SK-MEL-5 (cell line): ENCODE data around the gene TTC34. TPM values are rescaled to one million over a fixed set of nuclear protein-coding genes. Genes with fewer than 3 reads are reported as not detected.

Source experiments
- DNase-seq: peaks from one replicate; pipeline ENCODE4 v3.0.0-alpha.2; 2016; ENCODE audit warnings: low read depth, low spot score
- in situ Hi-C: cut with HindIII; loops from 2 replicates; pipeline ENCODE4 v1.10.0; 2016; ENCODE audit warnings: low sequenced_read_pairs, high pct_unique_total_duplicates, low pct_unique_long_range_greater_than_20kb
- total RNA-seq: library from RNA; depleted of rRNA; stranded (reverse); fragments of >200 nt; shearing (Covaris generic); gene quantifications from 2 replicates; pipeline ENCODE4 v1.2.3, GENCODE V29; 2014

Gene TTC34
- total RNA-seq, 1 experiment from 2014 or later: 0.03 TPM

- DNase-seq: peak; percentile 89
- in situ Hi-C loops: no loop called here
Observed at GRCh38 chr1:2642560-2643413, 158.7 kb downstream of the TTC34 start.

DNA sequence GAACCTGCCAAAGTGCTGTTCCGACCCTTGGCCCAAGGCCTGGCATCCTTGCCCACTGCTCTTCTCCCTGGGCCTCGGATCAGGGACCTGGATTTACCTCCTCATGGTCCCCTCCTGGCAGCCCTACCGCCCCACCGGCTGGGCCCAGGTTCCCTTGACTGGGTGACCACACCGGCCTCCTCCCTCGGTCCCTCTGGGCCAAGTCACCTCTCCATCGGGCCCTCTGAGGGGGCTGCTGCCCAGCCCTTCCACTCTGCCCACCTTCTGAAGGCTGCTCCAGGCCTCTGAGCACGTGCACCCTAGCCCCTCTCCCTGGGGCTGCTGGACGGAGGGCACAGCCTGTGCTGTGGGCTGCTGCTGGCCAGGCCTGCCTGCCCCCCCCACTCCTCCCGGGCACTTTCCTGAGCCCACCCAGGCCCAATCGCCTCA lies 159.3 kb downstream of the TTC34 start:
- no peak for DNase-seq
- in situ Hi-C loops: no loop called here

GRCh38 chr1:2641381-2642130 lies 159.9 kb downstream of the TTC34 start:
- no peak for DNase-seq
- in situ Hi-C loops: no loop called here

DNA sequence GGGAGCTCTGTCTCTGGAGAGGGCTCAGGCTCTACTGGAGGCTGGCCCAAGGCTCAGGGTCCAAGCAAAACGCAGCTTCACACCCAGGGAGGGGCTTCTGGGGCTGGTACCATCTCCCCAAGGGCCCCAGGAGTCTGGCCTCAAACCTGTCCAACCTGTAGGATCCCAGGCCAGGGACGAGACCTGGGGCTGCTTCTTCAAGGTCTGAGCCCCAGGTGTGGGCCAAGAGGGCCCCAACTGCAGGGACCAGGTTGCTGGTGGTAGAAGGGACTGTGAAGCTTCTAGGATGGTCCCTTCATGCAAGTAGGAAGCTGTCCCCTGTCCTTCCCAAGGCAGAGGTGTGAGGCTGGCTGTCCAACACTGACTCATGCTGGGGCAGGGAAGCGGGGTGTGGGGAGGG lies 160.9 kb downstream of the TTC34 start:
- no peak for DNase-seq
- in situ Hi-C loops: no loop called here

- in situ Hi-C loops: no loop called here
- no peak for DNase-seq
Observed at GRCh38 chr1:2639607-2640521, 161.6 kb downstream of the TTC34 start.

DNA sequence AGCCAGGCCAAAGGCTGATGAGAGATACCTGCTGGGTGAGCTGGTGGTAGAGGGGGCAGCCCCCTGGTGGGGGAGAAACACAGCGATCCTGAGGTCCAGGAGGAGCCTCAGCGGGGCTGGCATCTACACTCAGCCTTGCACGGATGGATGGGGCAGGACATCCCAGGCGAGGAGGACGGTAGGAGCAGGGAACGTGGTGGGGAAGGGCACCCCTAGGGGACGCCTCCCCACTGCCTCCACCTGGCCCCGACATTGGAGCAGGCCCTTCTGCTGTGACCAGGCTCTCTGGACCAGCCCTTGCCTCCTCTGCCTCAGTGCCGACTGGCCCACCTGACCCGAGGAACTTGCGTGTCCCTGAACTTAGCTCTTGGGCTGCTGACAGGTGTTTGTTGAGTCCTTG lies 162.3 kb downstream of the TTC34 start:
- no peak for DNase-seq
- in situ Hi-C loops: no loop called here

- no peak for DNase-seq
- in situ Hi-C loops: no loop called here
Observed at GRCh38 chr1:2638466-2639115, 162.9 kb downstream of the TTC34 start.

DNA sequence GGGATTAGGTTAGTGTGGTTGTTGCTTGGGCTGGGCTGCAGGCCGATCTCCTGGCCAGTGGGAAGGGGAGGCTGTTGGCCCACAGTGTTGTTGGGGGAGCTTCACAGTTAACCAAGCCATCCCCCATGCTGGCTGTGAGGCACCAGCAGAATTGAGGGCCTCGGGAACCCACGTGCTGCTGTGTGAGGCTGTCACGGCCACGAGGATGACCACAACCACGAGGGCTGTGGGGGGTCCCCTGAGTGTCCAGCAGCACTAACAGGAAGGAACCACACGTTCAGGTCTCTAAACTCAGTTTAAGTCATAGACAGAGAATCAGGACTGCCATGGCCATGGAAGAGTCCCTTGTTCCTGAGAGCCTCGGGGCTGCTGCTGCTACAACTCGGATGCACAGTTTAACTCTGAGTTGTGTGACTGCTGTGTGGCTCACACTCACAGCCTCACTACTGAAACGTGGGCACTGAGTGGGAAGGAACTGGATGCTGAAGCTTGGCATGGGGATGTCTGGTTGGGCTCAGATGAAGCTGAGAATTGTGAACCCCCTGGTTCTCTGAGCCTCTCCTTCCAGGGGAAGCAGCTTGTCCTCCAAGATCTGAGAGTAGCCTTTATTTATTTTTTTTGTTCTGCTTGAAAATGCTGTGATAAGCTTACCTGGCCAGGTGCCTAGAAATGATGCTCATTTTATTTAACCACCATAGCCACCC lies 163.9 kb downstream of the TTC34 start:
- no peak for DNase-seq
- in situ Hi-C loops: no loop called here

DNA sequence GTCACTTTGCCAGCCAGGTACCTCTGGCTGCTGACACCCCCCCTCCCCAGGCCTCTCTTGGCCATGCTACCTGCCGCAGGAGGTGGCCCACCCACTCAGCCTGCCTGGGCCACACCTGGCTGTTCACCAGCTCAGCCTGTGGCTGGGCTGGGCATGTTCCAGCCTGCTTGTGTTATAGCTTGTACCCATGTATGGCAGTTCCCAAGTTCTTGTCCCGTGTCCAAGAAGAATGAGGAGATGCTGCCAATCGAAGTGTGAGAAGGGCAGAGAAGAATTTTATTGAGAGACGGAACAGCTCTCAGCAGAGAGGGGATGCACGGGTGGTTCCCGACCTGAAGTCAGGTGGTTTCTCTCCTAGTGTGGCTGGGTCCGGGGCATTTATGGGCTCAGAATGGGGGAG lies 164.8 kb downstream of the TTC34 start:
- in situ Hi-C loops: no loop called here
- no peak for DNase-seq

DNA sequence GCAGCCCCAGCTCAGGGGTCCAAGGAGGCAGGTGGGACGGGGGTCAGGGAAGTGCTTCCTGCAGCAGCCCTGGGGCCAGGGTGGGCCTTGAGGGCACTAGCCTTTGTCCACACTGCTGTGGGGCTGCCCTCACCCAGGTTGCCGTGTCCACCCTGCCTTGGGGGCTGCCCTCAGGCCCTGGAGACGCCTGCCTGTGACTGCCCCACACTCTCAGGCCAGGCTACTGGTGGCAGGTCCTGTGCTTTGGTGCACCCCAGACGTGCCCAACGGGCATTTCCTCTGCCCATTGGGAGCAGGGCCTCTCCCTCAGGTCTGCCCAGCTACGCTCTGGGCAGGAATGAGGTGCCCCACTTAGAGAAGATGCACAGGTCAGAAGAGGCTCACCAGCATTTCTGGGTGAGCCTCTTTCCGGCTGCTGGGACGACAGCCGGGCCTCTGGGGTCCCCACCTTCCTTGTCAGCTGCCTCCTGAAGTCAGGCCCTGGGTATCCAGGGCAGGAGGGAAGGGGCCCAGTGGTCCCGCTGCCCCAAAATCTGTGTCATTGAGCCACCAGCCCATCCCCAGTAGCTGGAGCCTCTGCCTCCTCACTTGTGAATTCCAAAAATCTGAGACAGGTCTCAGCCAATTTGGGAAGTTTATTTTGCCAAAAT lies 166.0 kb downstream of the TTC34 start:
- no peak for DNase-seq
- in situ Hi-C loops: no loop called here

- in situ Hi-C loops: no loop called here
- DNase-seq: no peak
Observed at GRCh38 chr1:2633936-2634491, 167.5 kb downstream of the TTC34 start.

GRCh38 chr1:2633366-2633935 lies 168.0 kb downstream of the TTC34 start:
- in situ Hi-C loops: no loop called here
- DNase-seq: no peak

GRCh38 chr1:2632561-2633361 lies 168.7 kb downstream of the TTC34 start, which contains the start of gene MMEL1:
MMEL1 (minus strand) TSS chr1:2633016; CDS start chr1:2629484, 3,532 bp downstream.
- in situ Hi-C loops: no loop called here

DNA sequence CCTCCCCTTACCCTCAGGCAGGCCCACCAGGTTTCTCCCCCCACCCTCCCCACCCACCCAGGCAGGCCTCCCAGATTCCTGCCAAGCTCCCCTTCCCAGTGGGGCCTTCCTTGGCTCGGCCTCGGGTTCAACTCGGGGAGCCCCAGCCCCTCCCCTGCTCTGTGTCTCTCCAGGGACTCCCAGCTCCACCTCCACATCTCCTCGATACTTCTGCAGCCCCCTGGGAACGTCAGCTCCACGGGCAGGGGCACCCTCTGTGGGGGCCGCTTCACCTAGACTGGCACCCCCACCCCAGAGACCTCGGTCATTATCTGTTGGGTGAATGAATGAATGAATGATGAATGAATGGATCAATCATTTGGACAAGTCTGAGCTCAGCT lies 169.5 kb downstream of the TTC34 start:
- DNase-seq: no peak
- in situ Hi-C loops: no loop called here

More at GRCh38 chr1:2632561-2633361, 168.7 kb downstream of the TTC34 start, which contains the start of gene MMEL1:
- DNase-seq: peak; percentile 39
